ENCODE measurements around the gene SLC34A3. TPM values are rescaled to one million over a fixed set of nuclear protein-coding genes. Genes with fewer than 3 reads are reported as not detected.
A peak's percentile ranks its signal among the peaks of the same experiment; 100 is the strongest.

SLC34A3 gene
- total RNA-seq, 6 donors from 2014 or later: 0.10 to 0.17 TPM; not detected in 4

GRCh38 chr9:137188490-137189296 lies 42.0 kb upstream of the SLC34A3 start, which contains the start of the genes ANAPC2 and SSNA1:
TSS of gene ANAPC2 (minus strand) at chr9:137188560. CDS start at chr9:137188532, 28 bp downstream.
TSS of gene SSNA1 (plus strand) at chr9:137188676. CDS start at chr9:137188727, 51 bp downstream.
- Histone ChIP-seq H3K4me1 (peaks cover 35 to 51% (median 37%) of the 10 kb centered on the region in 4 donors), H3K36me3 (peaks cover 9 to 67% (median 44%) of the 10 kb centered on the region in 4 donors)
- WGBS, 2 donors: 0 to 1% methylated on average over 7 to 78 of the region's 98 CpGs

GRCh38 chr9:137189297-137190295 lies 41.1 kb upstream of the SLC34A3 start:
- DNase-seq: peak in 1 of 2 donors; percentile 44
- TF ChIP-seq POLR2A (IDR thresholded peaks at IDR 0.05) (no peak), EP300 (IDR thresholded peaks at IDR 0.05) (no peak), CTCF (IDR thresholded peaks at IDR 0.05) (no peak), POLR2AphosphoS5 (IDR thresholded peaks at IDR 0.05) (no peak)
- 30 to 36% methylated on average over 7 to 21 of the region's 23 CpGs for WGBS, 2 donors
- H3K36me3 ChIP-seq: peaks cover 7 to 58% (median 35%) of the 10 kb centered on the region in 4 donors
- peak overlapping the region; percentile 75 to 100 (median 86) for H3K4me3 ChIP-seq
- H3K27me3 ChIP-seq: no peaks in the 10 kb centered on the region
- H3K4me1 ChIP-seq: peaks cover 35 to 55% (median 42%) of the 10 kb centered on the region in 4 donors
- no peaks in the 10 kb centered on the region for H3K9me3 ChIP-seq
- H3K27ac ChIP-seq: peak overlapping the region; percentile 90 to 96 (median 94)
- peak in 1 of 2 donors; percentile 59 for ATAC-seq (ENCODE audit: low FRiP score in 2 of 2)

More at GRCh38 chr9:137188490-137189296, 42.0 kb upstream of the SLC34A3 start, which contains the start of the genes ANAPC2 and SSNA1:
- TF ChIP-seq CTCF (IDR thresholded peaks at IDR 0.05) (peak in 5 of 6 experiments; percentile 34 to 82 (median 40)), POLR2AphosphoS5 (IDR thresholded peaks at IDR 0.05) (peak; percentile 99), EP300 (IDR thresholded peaks at IDR 0.05) (peak in 1 of 4 donors; percentile 92), POLR2A (IDR thresholded peaks at IDR 0.05) (peak in 3 of 4 donors; percentile 83 to 96 (median 90))
- no peaks in the 10 kb centered on the region for H3K9me3 ChIP-seq
- DNase-seq: peak; percentile 94 to 100
- H3K27me3 ChIP-seq: no peaks in the 10 kb centered on the region
- peak within 1 kb of the TSS; percentile 90 to 96 (median 94) for H3K27ac ChIP-seq
- H3K4me3 ChIP-seq: peak within 1 kb of the TSS; percentile 76 to 100 (median 86)
- peak; percentile 89 to 95 for ATAC-seq (ENCODE audit: low FRiP score in 2 of 2)

- H3K27ac ChIP-seq: peak overlapping the region; percentile 90 to 96 (median 94)
- no peaks in the 10 kb centered on the region for H3K9me3 ChIP-seq
- no peak overlapping the region for H3K4me3 ChIP-seq
- H3K36me3 ChIP-seq: peaks cover 7 to 50% (median 28%) of the 10 kb centered on the region in 4 donors
- TF ChIP-seq CTCF (IDR thresholded peaks at IDR 0.05): no peak
- no peak for TF ChIP-seq EP300 (IDR thresholded peaks at IDR 0.05)
- TF ChIP-seq POLR2A (IDR thresholded peaks at IDR 0.05): no peak
- TF ChIP-seq POLR2AphosphoS5 (IDR thresholded peaks at IDR 0.05): no peak
- peaks cover 35 to 59% (median 50%) of the 10 kb centered on the region in 4 donors for H3K4me1 ChIP-seq
- ATAC-seq (ENCODE audit: low FRiP score in 2 of 2) (no peak), DNase-seq (peak in 1 of 2 donors; percentile 47)
- no peaks in the 10 kb centered on the region for H3K27me3 ChIP-seq
- WGBS, 2 donors: 76 to 97% methylated on average over 5 to 6 of the region's 9 CpGs
These were observed 40.3 kb upstream of the SLC34A3 start for GRCh38 chr9:137190315-137190856.

DNA sequence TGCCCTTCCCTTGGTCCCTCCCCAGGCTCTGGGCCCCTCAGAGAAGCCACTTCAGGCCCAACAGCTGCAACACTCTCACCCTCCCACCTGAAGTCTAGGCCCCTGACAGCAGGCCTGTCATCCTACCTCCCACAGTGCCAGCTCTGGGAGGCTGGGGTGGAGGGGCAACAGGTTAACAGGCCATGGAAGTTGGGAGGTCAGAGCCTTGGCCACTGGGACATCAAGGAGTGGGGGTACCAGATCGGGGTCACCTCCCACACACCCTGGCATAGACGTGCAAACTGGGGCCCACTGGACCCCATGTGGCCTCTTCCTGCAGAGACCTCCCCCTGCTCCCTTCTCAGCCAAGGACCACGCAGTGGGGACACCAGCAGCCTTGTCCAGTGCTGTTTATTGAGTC lies 39.5 kb upstream of the SLC34A3 start:
- TF ChIP-seq POLR2AphosphoS5 (IDR thresholded peaks at IDR 0.05) (no peak), POLR2A (IDR thresholded peaks at IDR 0.05) (no peak), CTCF (IDR thresholded peaks at IDR 0.05) (no peak), EP300 (IDR thresholded peaks at IDR 0.05) (no peak)
- Histone ChIP-seq H3K36me3 (peaks cover 7 to 41% (median 20%) of the 10 kb centered on the region in 4 donors), H3K27ac (peak overlapping the region in 2 of 4 donors; percentile 15 to 35), H3K4me3 (no peak overlapping the region), H3K4me1 (peaks cover 31 to 59% (median 51%) of the 10 kb centered on the region in 4 donors), H3K27me3 (no peaks in the 10 kb centered on the region), H3K9me3 (no peaks in the 10 kb centered on the region)
- whole genome bisulfite sequencing, 2 donors: 77% methylated on average over 3 of the region's 3 CpGs; no CpG with 5 or more reads in 1 of the 2 donors
- DNase-seq (no peak), ATAC-seq (ENCODE audit: low FRiP score in 2 of 2) (no peak)
